Measurements from ENCODE around the gene COL4A1. TPM values are rescaled to one million over a fixed set of nuclear protein-coding genes. Genes with fewer than 3 reads are reported as not detected.
A peak's percentile ranks its signal among the peaks of the same experiment; 100 is the strongest.

The COL4A1 gene
- polyA plus RNA-seq, 4 donors, result 3.1 to 85.7 (median 32.2) TPM

- WGBS, 3 donors, result 83 to 90% (median 86%) methylated on average over 8 of the region's 8 CpGs
- no peak overlapping the region for H3K4me3 ChIP-seq (ENCODE audit: low read depth in 1 of 3, low read length in 3 of 3)
- H3K4me1 ChIP-seq (ENCODE audit: control insufficient read depth in 3 of 3, insufficient read depth in 2 of 3, low read depth in 1 of 3, low read length in 2 of 3), result no peaks in the 10 kb centered on the region
- peaks cover 0 to 73% (median 2%) of the 10 kb centered on the region in 3 donors for H3K36me3 ChIP-seq (ENCODE audit: control insufficient read depth in 3 of 3, insufficient read depth in 2 of 3, low read depth in 1 of 3, low read length in 3 of 3)
- FAIRE-seq, result no peak
- H3K27me3 ChIP-seq (ENCODE audit: control insufficient read depth in 3 of 3, insufficient read depth in 3 of 3, low read length in 3 of 3), result no peaks in the 10 kb centered on the region
- peaks cover 0 to 16% of the 10 kb centered on the region in 2 donors for H3K9me3 ChIP-seq (ENCODE audit: control insufficient read depth in 2 of 2, insufficient read depth in 1 of 2, low read depth in 1 of 2, low read length in 1 of 2)
- DNase-seq, result no peak
- H3K27ac ChIP-seq (ENCODE audit: low read depth in 1 of 3, low read length in 2 of 3), result no peak overlapping the region
These were observed 129.2 kb downstream of the COL4A1 start for GRCh38 chr13:110177790-110178189.

DNA sequence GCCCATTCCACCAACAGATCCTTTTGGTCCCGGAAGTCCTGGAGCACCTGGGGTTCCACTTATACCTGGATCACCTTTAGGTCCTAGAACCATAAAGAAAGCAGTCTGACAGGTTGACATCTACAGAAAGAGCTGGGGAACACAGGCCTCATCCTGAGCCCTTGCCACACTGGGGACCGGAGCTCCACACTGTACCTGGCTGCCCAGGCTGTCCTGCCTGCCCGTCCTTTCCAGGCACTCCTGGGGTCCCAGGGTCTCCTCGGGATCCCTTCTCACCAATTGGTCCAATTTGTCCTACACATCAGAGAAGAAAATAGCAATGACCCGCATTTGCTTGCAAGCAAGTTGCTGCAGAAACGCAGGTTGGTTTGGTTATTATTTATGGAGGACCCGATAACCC, 130.5 kb downstream of the COL4A1 start:
- 85 to 93% (median 89%) methylated on average over 7 of the region's 7 CpGs for WGBS, 3 donors
- Histone ChIP-seq H3K4me1 (ENCODE audit: control insufficient read depth in 3 of 3, insufficient read depth in 2 of 3, low read depth in 1 of 3, low read length in 2 of 3) (no peaks in the 10 kb centered on the region), H3K36me3 (ENCODE audit: control insufficient read depth in 3 of 3, insufficient read depth in 2 of 3, low read depth in 1 of 3, low read length in 3 of 3) (peaks cover 0 to 70% (median 2%) of the 10 kb centered on the region in 3 donors), H3K27me3 (ENCODE audit: control insufficient read depth in 3 of 3, insufficient read depth in 3 of 3, low read length in 3 of 3) (no peaks in the 10 kb centered on the region), H3K4me3 (ENCODE audit: low read depth in 1 of 3, low read length in 3 of 3) (no peak overlapping the region), H3K27ac (ENCODE audit: low read depth in 1 of 3, low read length in 2 of 3) (no peak overlapping the region), H3K9me3 (ENCODE audit: control insufficient read depth in 2 of 2, insufficient read depth in 1 of 2, low read depth in 1 of 2, low read length in 1 of 2) (peaks cover 0 to 17% of the 10 kb centered on the region in 2 donors)
- FAIRE-seq, result no peak
- DNase-seq, result no peak

GRCh38 chr13:110173247-110173818, 133.6 kb downstream of the COL4A1 start:
- no peak for FAIRE-seq
- peaks cover 0 to 17% of the 10 kb centered on the region in 2 donors for H3K9me3 ChIP-seq (ENCODE audit: control insufficient read depth in 2 of 2, insufficient read depth in 1 of 2, low read depth in 1 of 2, low read length in 1 of 2)
- H3K27ac ChIP-seq (ENCODE audit: low read depth in 1 of 3, low read length in 2 of 3), result no peak overlapping the region
- no peaks in the 10 kb centered on the region for H3K27me3 ChIP-seq (ENCODE audit: control insufficient read depth in 3 of 3, insufficient read depth in 3 of 3, low read length in 3 of 3)
- peaks cover 0 to 2% (median 0%) of the 10 kb centered on the region in 3 donors for H3K4me1 ChIP-seq (ENCODE audit: control insufficient read depth in 3 of 3, insufficient read depth in 2 of 3, low read depth in 1 of 3, low read length in 2 of 3)
- H3K4me3 ChIP-seq (ENCODE audit: low read depth in 1 of 3, low read length in 3 of 3), result no peak overlapping the region
- peaks cover 0 to 64% (median 0%) of the 10 kb centered on the region in 3 donors for H3K36me3 ChIP-seq (ENCODE audit: control insufficient read depth in 3 of 3, insufficient read depth in 2 of 3, low read depth in 1 of 3, low read length in 3 of 3)
- DNase-seq, result no peak

- Histone ChIP-seq H3K36me3 (ENCODE audit: control insufficient read depth in 3 of 3, insufficient read depth in 2 of 3, low read depth in 1 of 3, low read length in 3 of 3) (peaks cover 0 to 52% (median 0%) of the 10 kb centered on the region in 3 donors), H3K9me3 (ENCODE audit: control insufficient read depth in 2 of 2, insufficient read depth in 1 of 2, low read depth in 1 of 2, low read length in 1 of 2) (peaks cover 0 to 17% of the 10 kb centered on the region in 2 donors), H3K27me3 (ENCODE audit: control insufficient read depth in 3 of 3, insufficient read depth in 3 of 3, low read length in 3 of 3) (no peaks in the 10 kb centered on the region), H3K4me3 (ENCODE audit: low read depth in 1 of 3, low read length in 3 of 3) (no peak overlapping the region), H3K4me1 (ENCODE audit: control insufficient read depth in 3 of 3, insufficient read depth in 2 of 3, low read depth in 1 of 3, low read length in 2 of 3) (peaks cover 0 to 2% (median 0%) of the 10 kb centered on the region in 3 donors), H3K27ac (ENCODE audit: low read depth in 1 of 3, low read length in 2 of 3) (no peak overlapping the region)
- whole genome bisulfite sequencing, 3 donors, result 77 to 79% (median 78%) methylated on average over 9 of the region's 9 CpGs
- FAIRE-seq, result no peak
- DNase-seq, result no peak
These were observed 136.1 kb downstream of the COL4A1 start for GRCh38 chr13:110170882-110171281.

- peaks cover 0 to 46% (median 0%) of the 10 kb centered on the region in 3 donors for H3K36me3 ChIP-seq (ENCODE audit: control insufficient read depth in 3 of 3, insufficient read depth in 2 of 3, low read depth in 1 of 3, low read length in 3 of 3)
- no peak for FAIRE-seq
- H3K27ac ChIP-seq (ENCODE audit: low read depth in 1 of 3, low read length in 2 of 3), result no peak overlapping the region
- H3K9me3 ChIP-seq (ENCODE audit: control insufficient read depth in 2 of 2, insufficient read depth in 1 of 2, low read depth in 1 of 2, low read length in 1 of 2), result peaks cover 0 to 17% of the 10 kb centered on the region in 2 donors
- peaks cover 0 to 2% (median 0%) of the 10 kb centered on the region in 3 donors for H3K4me1 ChIP-seq (ENCODE audit: control insufficient read depth in 3 of 3, insufficient read depth in 2 of 3, low read depth in 1 of 3, low read length in 2 of 3)
- no peak for DNase-seq
- no peaks in the 10 kb centered on the region for H3K27me3 ChIP-seq (ENCODE audit: control insufficient read depth in 3 of 3, insufficient read depth in 3 of 3, low read length in 3 of 3)
- no peak overlapping the region for H3K4me3 ChIP-seq (ENCODE audit: low read depth in 1 of 3, low read length in 3 of 3)
- 88 to 91% (median 88%) methylated on average over 20 of the region's 20 CpGs for WGBS, 3 donors
These were observed 136.8 kb downstream of the COL4A1 start for GRCh38 chr13:110170020-110170790.

- 35 to 60% (median 43%) methylated on average over 4 of the region's 4 CpGs for WGBS, 3 donors
- H3K27ac ChIP-seq (ENCODE audit: low read depth in 1 of 3, low read length in 2 of 3), result no peak overlapping the region
- H3K36me3 ChIP-seq (ENCODE audit: control insufficient read depth in 3 of 3, insufficient read depth in 2 of 3, low read depth in 1 of 3, low read length in 3 of 3), result peaks cover 0 to 42% (median 0%) of the 10 kb centered on the region in 3 donors
- no peaks in the 10 kb centered on the region for H3K27me3 ChIP-seq (ENCODE audit: control insufficient read depth in 3 of 3, insufficient read depth in 3 of 3, low read length in 3 of 3)
- no peak for FAIRE-seq
- H3K4me1 ChIP-seq (ENCODE audit: control insufficient read depth in 3 of 3, insufficient read depth in 2 of 3, low read depth in 1 of 3, low read length in 2 of 3), result peaks cover 0 to 2% (median 0%) of the 10 kb centered on the region in 3 donors
- H3K9me3 ChIP-seq (ENCODE audit: control insufficient read depth in 2 of 2, insufficient read depth in 1 of 2, low read depth in 1 of 2, low read length in 1 of 2), result peaks cover 0 to 16% of the 10 kb centered on the region in 2 donors
- DNase-seq, result peak in 1 of 2 donors; percentile 26
- H3K4me3 ChIP-seq (ENCODE audit: low read depth in 1 of 3, low read length in 3 of 3), result no peak overlapping the region
These were observed 137.7 kb downstream of the COL4A1 start for GRCh38 chr13:110168999-110169933.

GRCh38 chr13:110166598-110166997, 140.4 kb downstream of the COL4A1 start:
- H3K9me3 ChIP-seq (ENCODE audit: control insufficient read depth in 2 of 2, insufficient read depth in 1 of 2, low read depth in 1 of 2, low read length in 1 of 2), result no peaks in the 10 kb centered on the region
- H3K4me3 ChIP-seq (ENCODE audit: low read depth in 1 of 3, low read length in 3 of 3), result no peak overlapping the region
- no peak overlapping the region for H3K27ac ChIP-seq (ENCODE audit: low read depth in 1 of 3, low read length in 2 of 3)
- 63 to 88% (median 76%) methylated on average over 4 of the region's 4 CpGs for WGBS, 3 donors
- DNase-seq, result no peak
- no peak for FAIRE-seq
- peaks cover 0 to 33% (median 0%) of the 10 kb centered on the region in 3 donors for H3K36me3 ChIP-seq (ENCODE audit: control insufficient read depth in 3 of 3, insufficient read depth in 2 of 3, low read depth in 1 of 3, low read length in 3 of 3)
- H3K27me3 ChIP-seq (ENCODE audit: control insufficient read depth in 3 of 3, insufficient read depth in 3 of 3, low read length in 3 of 3), result no peaks in the 10 kb centered on the region
- H3K4me1 ChIP-seq (ENCODE audit: control insufficient read depth in 3 of 3, insufficient read depth in 2 of 3, low read depth in 1 of 3, low read length in 2 of 3), result peaks cover 0 to 2% (median 0%) of the 10 kb centered on the region in 3 donors

DNA sequence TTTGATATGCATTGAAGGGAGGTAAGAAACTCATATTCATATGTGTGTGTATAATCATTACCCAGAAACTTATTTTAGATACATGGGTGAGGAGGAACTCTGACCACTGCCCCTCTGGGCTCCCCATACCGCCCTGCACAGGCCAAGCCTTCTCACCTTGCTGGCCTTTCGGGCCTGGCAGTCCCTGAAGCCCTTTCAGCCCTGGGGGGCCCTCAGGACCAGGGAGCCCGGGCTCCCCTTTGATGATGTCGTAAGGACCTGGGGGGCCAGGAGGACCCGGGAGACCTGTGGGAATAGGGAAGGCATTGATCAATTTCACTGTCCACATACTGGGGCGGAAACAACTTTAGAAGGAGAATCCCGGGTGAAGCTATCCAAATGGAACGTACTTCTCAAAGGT, 142.3 kb downstream of the COL4A1 start:
- DNase-seq, result no peak
- no peaks in the 10 kb centered on the region for H3K27me3 ChIP-seq (ENCODE audit: control insufficient read depth in 3 of 3, insufficient read depth in 3 of 3, low read length in 3 of 3)
- no peaks in the 10 kb centered on the region for H3K9me3 ChIP-seq (ENCODE audit: control insufficient read depth in 2 of 2, insufficient read depth in 1 of 2, low read depth in 1 of 2, low read length in 1 of 2)
- H3K27ac ChIP-seq (ENCODE audit: low read depth in 1 of 3, low read length in 2 of 3), result no peak overlapping the region
- 82 to 92% (median 84%) methylated on average over 8 of the region's 8 CpGs for WGBS, 3 donors
- no peak for FAIRE-seq
- H3K4me1 ChIP-seq (ENCODE audit: control insufficient read depth in 3 of 3, insufficient read depth in 2 of 3, low read depth in 1 of 3, low read length in 2 of 3), result peaks cover 0 to 2% (median 0%) of the 10 kb centered on the region in 3 donors
- H3K36me3 ChIP-seq (ENCODE audit: control insufficient read depth in 3 of 3, insufficient read depth in 2 of 3, low read depth in 1 of 3, low read length in 3 of 3), result peaks cover 0 to 30% (median 0%) of the 10 kb centered on the region in 3 donors
- H3K4me3 ChIP-seq (ENCODE audit: low read depth in 1 of 3, low read length in 3 of 3), result no peak overlapping the region

Data from small intestine (tissue), 7 donors.